HG03066 (cell line): Measurements from ENCODE around the gene IBA57.

Experiments
- ATAC-seq: cut with Tn5 transposase; IDR thresholded peaks from one replicate; pipeline ENCODE4 v1.9.1; 2021; ENCODE audit warnings: low read depth; ENCODE audit not compliant: unreplicated experiment

The IBA57 gene

GRCh38 chr1:228144193-228144992, 21.2 kb upstream of the IBA57 start:
- no peak for ATAC-seq

DNA sequence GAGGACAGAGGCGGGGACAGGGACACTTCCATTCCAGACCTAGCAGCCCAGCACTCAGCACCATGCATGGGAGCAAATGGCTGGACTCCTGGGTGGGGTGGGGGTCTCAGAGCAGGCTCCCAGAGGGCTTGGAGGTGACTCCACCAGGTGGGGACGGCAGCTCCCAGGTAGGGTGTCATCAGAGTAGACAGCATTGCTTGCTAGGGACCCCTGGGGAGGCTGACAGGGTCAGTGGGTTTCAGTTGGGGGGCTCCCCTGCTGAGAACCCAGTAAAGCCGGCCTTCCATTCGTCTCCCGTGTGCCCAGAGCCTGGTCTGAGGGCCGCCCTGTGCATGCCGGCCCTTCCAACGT, 20.6 kb upstream of the IBA57 start:
- ATAC-seq, result no peak

DNA sequence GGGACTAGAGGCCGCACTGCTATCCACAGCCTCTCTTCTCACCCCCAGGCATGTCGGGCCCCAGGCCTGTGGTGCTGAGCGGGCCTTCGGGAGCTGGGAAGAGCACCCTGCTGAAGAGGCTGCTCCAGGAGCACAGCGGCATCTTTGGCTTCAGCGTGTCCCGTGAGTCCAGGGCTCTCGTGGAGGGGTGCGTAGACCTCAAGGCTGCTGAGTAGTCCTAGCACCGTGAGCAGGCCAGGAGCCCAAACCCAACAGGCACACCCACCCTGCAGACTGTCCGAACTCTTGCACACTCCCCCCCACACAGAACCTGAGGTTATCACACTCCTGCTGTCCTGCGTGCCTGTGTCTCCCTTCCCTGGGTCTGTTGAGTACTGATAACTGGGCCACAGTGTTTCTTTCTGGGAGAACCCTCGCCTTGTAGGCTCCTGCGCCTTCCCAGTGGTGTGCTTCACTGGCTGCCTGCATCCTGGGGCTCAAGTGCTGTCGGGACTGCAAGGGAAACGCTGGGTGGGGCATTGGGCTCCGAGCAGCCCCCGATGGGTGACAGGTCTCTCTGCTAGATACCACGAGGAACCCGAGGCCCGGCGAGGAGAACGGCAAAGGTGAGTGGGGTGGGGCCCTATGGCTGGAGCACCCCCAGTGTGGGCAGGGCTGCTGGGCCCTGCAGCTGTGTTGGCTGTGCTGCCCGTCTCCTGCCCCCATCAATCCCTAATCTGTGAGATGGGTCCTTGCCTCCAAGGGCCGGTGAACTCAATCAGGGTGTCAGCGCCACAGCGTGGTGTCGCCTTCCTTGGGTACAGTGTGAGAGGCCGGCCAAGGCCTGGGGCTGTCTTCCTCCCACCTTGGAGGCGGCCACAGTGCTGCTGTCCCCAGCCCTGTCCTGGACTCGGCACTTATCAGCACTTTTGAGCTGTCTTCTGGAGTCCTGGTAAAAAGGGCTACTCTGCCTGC, 19.9 kb upstream of the IBA57 start:
- no peak for ATAC-seq

DNA sequence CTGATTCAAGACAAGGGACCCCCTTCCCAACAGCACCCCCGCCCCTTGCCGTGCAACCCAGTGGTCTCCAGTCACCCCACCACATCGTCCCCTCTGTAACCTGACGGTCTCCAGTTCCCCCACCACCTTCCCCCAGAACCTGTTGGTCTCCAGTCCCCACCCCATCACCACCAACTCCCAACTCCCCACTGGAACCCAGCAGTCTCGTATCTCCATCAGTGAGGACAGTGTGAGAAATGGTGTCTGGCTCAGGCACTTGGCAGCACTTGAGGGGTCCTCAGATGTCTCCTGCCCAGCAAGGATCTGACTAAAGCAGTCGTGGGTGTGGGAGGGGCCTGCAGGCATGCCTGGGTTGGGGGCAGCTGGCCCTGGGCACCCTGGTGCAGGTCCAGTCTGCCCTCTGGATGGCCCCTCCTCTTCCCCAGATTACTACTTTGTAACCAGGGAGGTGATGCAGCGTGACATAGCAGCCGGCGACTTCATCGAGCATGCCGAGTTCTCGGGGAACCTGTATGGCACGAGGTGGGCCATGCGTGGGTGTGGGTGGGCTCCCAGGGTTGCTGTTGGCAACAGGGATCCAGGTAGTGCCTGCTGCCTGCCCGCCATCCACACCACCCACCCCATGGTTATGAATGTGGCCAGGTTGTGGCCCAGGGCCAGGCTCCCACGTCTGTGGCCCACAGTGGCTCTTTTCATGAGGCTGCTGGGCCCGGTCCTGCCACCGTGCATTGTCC, 19.0 kb upstream of the IBA57 start:
- no peak for ATAC-seq

- ATAC-seq, result no peak
Observed at GRCh38 chr1:228147151-228147693, 18.4 kb upstream of the IBA57 start.

DNA sequence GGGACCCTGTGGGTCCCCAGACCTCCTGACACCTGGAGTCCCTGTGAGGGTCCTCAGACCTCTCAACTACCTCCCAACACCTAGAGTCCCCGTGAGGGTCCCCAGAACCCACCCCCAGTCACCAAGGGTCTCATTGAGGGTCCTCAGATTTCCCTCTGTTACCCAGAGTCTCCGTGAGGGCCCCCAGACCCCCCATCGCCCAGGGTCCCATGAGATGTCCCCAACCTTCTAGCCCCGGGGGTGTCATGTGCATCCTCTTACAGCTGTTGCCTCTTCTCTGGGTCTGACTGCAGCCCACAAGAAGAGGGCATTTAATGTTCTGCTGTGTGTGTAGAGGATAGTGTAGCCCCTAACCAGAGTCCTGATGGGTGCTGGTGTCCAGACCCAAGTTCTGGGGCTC, 17.8 kb upstream of the IBA57 start:
- ATAC-seq, result no peak

DNA sequence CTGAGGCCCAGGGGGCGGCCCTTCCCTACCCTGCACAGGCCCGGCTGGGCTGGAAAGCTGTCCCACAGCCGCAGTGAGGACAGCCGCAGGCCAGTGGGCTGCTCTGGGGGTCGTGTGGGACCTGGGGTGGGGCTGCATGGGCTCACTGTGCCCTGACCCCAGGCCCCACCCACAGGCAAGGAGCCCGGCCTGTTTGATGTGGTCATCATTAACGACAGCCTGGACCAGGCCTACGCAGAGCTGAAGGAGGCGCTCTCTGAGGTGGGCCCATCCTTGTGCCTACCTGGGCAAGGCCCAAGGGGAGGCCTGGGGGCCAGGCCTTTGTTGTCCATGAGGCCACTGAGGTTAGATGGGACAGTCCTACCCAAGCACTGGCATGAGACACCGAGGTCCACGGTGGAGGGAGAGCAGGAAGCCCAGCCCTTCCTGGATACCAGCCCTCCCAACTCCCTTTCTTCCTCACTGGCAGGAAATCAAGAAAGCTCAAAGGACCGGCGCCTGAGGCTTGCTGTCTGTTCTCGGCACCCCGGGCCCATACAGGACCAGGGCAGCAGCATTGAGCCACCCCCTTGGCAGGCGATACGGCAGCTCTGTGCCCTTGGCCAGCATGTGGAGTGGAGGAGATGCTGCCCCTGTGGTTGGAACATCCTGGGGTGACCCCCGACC, 17.3 kb upstream of the IBA57 start:
- no peak for ATAC-seq

GRCh38 chr1:228148935-228149405, 16.6 kb upstream of the IBA57 start:
- no peak for ATAC-seq

DNA sequence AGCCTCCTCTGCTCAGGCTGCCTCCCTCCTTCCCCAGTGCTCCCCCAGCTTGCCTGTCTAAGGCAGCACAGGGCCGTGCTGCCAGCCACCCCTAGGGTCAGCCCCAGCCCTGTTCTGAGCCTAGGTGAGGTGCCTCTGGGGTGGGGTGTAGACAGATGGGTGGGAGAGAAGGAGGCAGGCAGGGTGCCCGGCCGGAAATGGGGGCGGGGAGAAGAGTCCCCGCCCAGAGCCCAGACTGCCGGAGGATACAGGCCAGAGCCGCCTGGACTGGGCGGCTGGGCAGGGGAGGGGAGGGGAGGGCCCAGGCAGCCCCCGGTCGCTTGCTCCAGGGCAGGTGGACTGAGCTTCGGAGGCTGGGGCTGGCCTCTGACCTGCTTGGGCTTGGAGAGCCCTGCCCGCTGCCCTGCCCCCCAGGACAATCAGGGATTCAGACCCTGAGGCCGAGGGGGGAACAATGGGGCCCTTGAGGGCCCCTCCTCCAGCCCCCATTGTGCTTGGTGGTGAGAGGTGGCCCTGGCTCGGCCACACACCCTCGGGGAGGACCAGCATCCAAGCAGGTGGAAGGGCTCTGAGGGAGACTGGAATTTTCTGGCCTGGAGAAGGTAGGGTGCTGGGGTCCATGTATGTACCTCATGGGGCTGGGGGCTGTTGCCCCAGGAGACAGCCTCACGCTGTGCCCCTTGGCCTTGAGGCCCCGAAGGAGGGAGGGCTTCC, 16.0 kb upstream of the IBA57 start, which contains the start of gene GJC2:
Gene GJC2, plus strand, starts transcription at position 525 of the 714 bp plus-strand sequence. CDS start 7,829 bp downstream, outside the sequence.
- ATAC-seq, result no peak

DNA sequence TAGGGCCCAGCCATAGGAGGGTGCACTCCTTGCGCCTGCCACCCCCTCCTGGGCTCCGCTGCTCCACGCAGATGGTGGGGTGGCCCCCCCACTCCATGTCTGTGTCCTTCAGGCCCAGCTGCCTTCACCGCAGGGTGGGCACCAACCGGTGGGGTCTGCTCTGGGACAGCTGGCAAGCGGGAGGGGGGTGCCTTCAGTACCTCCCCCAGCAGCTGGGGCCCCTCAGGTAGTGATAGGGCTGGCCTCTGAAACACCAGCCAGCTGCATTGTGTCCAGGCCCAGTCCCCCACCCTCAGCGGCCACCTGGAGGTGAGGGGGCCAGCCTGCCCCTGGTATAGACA, 15.5 kb upstream of the IBA57 start:
- no peak for ATAC-seq

DNA sequence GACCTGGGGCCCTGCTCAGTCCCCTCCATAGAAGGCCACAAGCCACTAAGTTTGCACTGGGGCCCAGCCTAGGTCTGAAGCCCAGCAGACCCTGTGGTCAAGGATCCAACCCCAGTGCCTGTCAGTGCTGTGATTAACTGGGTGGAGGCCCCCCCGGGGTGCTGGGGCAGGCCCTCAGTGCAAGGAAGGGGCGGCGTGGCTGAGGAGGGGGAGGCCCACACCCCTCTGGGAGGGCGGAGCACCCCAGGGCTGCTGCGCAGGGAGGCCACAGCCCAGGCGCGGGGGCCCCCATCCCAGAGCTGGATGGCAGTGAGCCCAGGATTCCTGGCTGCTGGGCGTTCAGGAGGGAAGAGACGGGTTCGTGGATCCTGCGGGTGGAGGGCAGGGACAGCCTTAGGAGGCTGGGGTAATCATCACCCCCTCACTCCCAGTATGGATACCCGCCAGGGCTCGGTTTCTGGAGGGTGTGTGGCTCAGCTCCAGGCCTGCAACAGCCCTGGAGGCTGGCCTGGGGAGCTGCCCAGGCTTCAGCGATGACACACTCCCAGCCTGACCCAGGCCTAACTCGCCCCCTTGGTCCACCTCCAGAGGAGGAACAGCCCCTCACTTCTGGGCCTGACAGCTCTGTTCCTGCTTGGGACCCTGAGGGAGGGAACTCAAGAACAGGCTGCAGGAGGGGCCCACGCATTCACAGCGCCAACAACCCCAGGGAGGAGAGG, 15.0 kb upstream of the IBA57 start:
- ATAC-seq, result no peak

- ATAC-seq, result no peak
Observed at GRCh38 chr1:228151180-228151925, 14.3 kb upstream of the IBA57 start.

DNA sequence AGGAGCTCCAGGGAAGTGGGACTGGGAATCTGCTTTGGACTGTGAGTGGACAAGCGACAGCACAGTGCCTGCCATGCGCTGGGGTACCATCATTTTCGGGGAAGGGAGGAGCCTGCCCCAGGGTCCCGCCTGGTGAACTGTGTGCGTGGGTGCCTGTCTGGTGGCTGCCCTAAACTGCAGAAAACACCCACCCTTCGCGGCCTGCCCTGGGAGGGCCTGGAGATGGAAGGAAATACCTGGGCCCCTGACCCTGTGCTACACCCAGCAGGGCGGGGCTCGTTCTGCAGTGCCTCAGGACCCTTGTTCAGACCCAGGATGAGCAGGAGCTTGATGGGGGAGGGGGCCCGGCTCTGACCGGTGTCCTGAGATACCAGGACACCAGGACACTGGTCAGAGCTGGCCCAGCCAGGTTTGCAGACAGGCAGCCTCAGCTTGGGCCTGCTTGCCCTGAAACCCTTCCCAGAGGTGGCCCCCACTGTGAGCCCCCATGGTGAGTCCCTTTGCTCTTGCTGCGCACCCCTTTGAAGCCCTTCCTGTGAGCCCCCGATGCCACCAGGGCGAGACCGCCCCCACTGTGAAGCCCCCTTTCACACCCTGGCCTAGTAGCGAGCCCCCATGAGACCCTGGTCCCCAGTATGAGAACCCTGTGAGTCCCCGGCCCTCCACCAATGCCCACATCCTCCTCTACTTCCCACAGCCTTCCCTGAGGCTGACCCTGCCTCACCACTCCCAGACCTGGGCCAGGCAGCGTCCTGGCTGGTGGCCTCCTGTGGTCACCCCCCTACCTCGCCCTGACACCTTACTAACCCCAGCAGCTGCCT, 13.3 kb upstream of the IBA57 start:
- no peak for ATAC-seq

GRCh38 chr1:228152918-228153258, 12.7 kb upstream of the IBA57 start:
- ATAC-seq, result no peak

GRCh38 chr1:228154021-228154669, 11.5 kb upstream of the IBA57 start:
- ATAC-seq, result no peak

DNA sequence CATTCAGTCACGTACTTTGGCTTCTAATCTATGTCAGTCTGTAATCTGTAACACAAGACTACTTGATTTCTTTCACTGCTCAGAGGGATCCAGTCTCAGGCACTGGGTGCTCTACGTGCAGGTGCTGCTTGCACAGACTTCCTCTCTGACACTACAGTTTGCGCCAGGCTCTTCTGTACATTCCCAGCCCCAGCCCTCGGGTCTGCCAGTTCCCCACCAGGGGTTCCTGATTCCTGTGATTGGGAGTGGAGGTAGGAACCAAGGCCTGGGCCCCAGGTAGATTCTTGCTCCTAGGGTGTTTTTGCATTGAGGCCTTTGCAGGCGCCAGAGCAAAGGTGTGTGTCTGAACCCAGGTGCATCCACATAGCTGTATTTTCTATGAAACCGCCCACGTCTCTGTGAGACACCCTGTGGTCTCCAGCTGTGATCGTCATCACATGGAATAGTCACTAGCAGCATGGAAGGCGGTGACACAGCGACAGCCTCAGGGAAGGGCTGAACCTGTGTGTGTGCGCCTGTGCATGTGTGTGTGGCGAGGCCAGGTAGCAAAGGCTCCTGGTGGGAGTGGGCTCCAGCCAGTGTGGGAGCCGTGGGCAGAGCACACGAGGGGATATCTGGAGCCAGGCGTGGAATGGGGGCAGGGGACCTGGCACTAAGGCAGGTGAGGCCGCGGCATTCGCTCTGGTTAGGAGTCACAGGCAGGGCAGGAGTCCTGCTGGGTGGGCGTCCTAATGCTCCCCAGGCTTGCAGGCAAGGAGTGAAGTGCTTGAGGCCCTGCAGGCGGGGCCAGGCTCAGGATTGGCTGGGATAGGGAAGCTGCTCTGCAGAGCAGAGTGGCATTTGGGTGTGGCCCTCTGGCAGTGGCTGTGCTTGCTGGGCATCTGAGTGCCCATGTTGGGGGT, 10.7 kb upstream of the IBA57 start:
- no peak for ATAC-seq
